Measurements from ENCODE around the gene TMEM231. TPM values are rescaled to one million over a fixed set of nuclear protein-coding genes. Genes with fewer than 3 reads are reported as not detected.
A peak's percentile ranks its signal among the peaks of the same experiment; 100 is the strongest.
"Not testable (repeated sequence)": the region's sequence is repeated elsewhere in the genome, so short reads cannot be mapped to it uniquely, and the experiment has no call there.

TMEM231 gene
- total RNA-seq, 1 donor from 2014 or later: 18.2 TPM

GRCh38 chr16:75502916-75503605 lies 53.0 kb downstream of the TMEM231 start:
- Mint-ChIP-seq H3K4me3 (no peak overlapping the region), H3K36me3 (no peaks in the 10 kb centered on the region), H3K9me3 (no peaks in the 10 kb centered on the region), H3K4me1 (ENCODE audit: unreplicated experiment) (peaks cover 13% of the 10 kb centered on the region), H3K27ac (no peak overlapping the region), H3K27me3 (no peaks in the 10 kb centered on the region)
- TF ChIP-seq CTCF (conservative IDR thresholded peaks at IDR 0.05): no peak
- no peak for DNase-seq (ENCODE audit: extremely low spot score, unreplicated experiment)

GRCh38 chr16:75501820-75502219 lies 54.2 kb downstream of the TMEM231 start:
- H3K27me3 Mint-ChIP-seq; H3K9me3 Mint-ChIP-seq; H3K4me3 Mint-ChIP-seq; DNase-seq (ENCODE audit: extremely low spot score, unreplicated experiment); H3K36me3 Mint-ChIP-seq; H3K27ac Mint-ChIP-seq: not testable (repeated sequence)
- peaks cover 13% of the 10 kb centered on the region for H3K4me1 Mint-ChIP-seq (ENCODE audit: unreplicated experiment)

- H3K27ac Mint-ChIP-seq: no peak overlapping the region
- peaks cover 3% of the 10 kb centered on the region for H3K27me3 Mint-ChIP-seq
- H3K36me3 Mint-ChIP-seq: no peaks in the 10 kb centered on the region
- no peak for TF ChIP-seq CTCF (conservative IDR thresholded peaks at IDR 0.05)
- no peaks in the 10 kb centered on the region for H3K9me3 Mint-ChIP-seq
- H3K4me3 Mint-ChIP-seq: no peak overlapping the region
- H3K4me1 Mint-ChIP-seq (ENCODE audit: unreplicated experiment): peaks cover 8% of the 10 kb centered on the region
- no peak for DNase-seq (ENCODE audit: extremely low spot score, unreplicated experiment)
Measured at GRCh38 chr16:75501359-75501758, 54.7 kb downstream of the TMEM231 start.

GRCh38 chr16:75498605-75499322 lies 57.3 kb downstream of the TMEM231 start:
- not testable (repeated sequence) for DNase-seq (ENCODE audit: extremely low spot score, unreplicated experiment); H3K36me3 Mint-ChIP-seq; H3K4me1 Mint-ChIP-seq (ENCODE audit: unreplicated experiment); H3K4me3 Mint-ChIP-seq; H3K9me3 Mint-ChIP-seq; H3K27ac Mint-ChIP-seq
- peaks cover 12% of the 10 kb centered on the region for H3K27me3 Mint-ChIP-seq

- H3K36me3 Mint-ChIP-seq: no peaks in the 10 kb centered on the region
- no peak for DNase-seq (ENCODE audit: extremely low spot score, unreplicated experiment)
- no peaks in the 10 kb centered on the region for H3K9me3 Mint-ChIP-seq
- H3K4me3 Mint-ChIP-seq: no peak overlapping the region
- TF ChIP-seq CTCF (conservative IDR thresholded peaks at IDR 0.05): no peak
- H3K4me1 Mint-ChIP-seq (ENCODE audit: unreplicated experiment): peaks cover 6% of the 10 kb centered on the region
- no peak overlapping the region for H3K27ac Mint-ChIP-seq
- H3K27me3 Mint-ChIP-seq: peaks cover 15% of the 10 kb centered on the region
Measured at GRCh38 chr16:75497558-75497957, 58.5 kb downstream of the TMEM231 start.

GRCh38 chr16:75495076-75495674 lies 60.9 kb downstream of the TMEM231 start, which contains the start of gene CHST6:
Gene CHST6 (minus strand): TSS chr16:75495441. CDS start chr16:75479828, 15,613 bp downstream.
- peaks cover 6% of the 10 kb centered on the region for H3K4me1 Mint-ChIP-seq (ENCODE audit: unreplicated experiment)
- H3K4me3 Mint-ChIP-seq: peak within 1 kb of the TSS; percentile 89
- no peak for DNase-seq (ENCODE audit: extremely low spot score, unreplicated experiment)
- peak within 1 kb of the TSS; percentile 51 for H3K27ac Mint-ChIP-seq
- H3K27me3 Mint-ChIP-seq: peaks cover 15% of the 10 kb centered on the region
- no peaks in the 10 kb centered on the region for H3K9me3 Mint-ChIP-seq
- no peak for TF ChIP-seq CTCF (conservative IDR thresholded peaks at IDR 0.05)
- H3K36me3 Mint-ChIP-seq: no peaks in the 10 kb centered on the region
